ENCODE data around the gene CCDC187. TPM values are rescaled to one million over a fixed set of nuclear protein-coding genes. Genes with fewer than 3 reads are reported as not detected.
"Not testable (repeated sequence)": the region's sequence is repeated elsewhere in the genome, so short reads cannot be mapped to it uniquely, and the experiment has no call there.

Gene CCDC187
- under 0.01 TPM for total RNA-seq

DNA sequence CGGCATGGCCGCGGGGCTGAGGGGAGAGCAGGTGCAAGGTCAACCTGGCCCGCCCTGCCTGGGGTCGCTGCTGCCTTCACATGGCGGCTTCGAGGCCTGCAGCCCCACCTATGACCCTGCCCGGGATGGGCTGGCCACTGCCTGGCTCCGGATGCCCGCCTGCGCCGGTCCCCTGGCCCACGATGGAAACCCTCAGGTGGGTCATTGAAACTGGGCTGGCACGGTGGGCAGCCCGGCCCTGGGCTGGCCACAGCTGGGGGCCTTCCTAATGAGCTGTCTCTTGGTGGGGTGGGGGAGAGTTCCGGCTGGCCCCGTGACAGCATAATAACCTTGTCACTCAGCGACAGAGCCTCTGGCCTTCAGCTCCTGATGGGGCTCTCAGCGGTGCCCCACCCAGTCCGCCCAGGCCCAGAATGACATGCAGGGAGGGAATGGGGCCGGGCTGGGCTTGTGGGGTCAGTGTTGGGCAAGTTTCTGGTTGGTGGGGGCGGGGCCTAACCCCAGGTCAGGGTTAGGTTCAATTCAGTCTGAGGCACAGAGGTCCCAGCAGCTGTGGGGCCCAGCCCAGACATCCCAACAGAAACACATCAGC, at the start of gene CCDC187:
Gene CCDC187 (minus strand): TSS at position 270 of the 592 bp plus-strand sequence. CDS start 264 bp downstream, at position 6.
- DNase-seq: no peak

- no peak for DNase-seq
These were observed 49.2 kb upstream of the CCDC187 start for GRCh38 chr9:136353088-136353487.

GRCh38 chr9:136352682-136353081, 48.8 kb upstream of the CCDC187 start:
- DNase-seq: no peak

DNA sequence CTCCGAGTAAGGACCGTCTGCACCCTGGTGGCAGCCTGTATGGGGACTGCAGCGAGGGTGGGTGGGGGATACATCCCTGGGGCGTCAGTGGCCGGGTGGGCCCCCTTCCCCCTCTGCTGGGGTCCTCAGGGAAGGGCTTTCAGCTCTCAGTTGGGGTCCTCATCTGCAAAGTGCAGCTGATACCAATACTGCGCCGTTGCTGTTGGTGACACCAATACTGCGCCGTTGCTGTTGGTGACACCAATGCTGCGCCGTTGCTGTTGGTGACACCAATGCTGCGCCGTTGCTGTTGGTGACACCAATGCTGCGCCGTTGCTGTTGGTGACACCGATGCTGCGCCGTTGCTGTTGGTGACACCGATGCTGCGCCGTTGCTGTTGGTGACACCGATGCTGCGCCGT, 48.0 kb upstream of the CCDC187 start:
- not testable (repeated sequence) for DNase-seq

DNA sequence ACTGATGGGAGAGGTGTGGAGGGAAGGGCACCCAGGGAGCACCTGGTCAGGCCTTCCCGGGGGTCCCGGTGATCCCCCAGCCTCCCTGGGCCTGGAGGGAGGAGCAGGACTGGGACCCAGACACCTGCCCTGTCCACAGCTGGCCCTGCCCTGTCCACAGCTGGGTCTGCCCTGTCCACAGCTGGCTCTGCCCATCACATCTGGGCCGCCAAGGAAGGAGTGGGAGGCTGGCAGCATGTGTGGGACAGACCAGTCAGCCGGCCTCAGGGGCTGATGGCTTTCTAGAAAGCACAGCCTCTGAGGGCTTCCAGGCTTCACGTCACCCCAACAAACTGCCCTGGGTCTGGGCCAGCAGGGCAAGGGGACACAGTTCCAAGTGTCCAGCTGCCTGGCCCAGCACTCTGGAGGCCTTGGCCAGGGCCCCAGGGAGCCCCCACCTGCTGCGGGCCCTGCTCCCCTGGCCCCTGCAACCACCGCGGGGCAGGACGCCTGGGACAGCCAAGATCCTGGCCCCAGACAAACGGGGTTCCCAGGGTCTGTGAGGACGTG, 47.4 kb upstream of the CCDC187 start:
- no peak for DNase-seq

DNA sequence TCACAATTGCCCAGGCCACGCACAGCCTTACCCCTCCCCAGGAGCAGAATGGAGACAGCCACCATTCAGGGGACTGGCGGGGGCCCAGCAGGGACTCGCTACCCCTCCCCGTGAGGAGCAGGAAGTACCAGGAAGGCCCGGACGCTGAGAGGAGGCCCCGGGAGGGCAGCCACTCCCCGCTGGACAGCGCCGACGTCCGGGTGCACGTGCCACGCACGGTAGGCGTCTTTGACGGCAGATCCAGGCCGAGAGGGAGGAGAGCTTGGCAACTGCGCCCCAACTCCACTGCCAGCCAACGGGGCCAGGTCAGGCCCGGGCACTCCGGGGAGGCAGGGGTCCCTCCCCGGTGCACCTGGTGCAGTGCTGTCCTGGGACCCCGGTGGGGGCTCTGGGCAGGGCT, 45.7 kb upstream of the CCDC187 start:
- no peak for DNase-seq

GRCh38 chr9:136348691-136349090, 44.8 kb upstream of the CCDC187 start:
- DNase-seq: no peak

- DNase-seq: no peak
These were observed 43.8 kb upstream of the CCDC187 start for GRCh38 chr9:136347472-136348256.

DNA sequence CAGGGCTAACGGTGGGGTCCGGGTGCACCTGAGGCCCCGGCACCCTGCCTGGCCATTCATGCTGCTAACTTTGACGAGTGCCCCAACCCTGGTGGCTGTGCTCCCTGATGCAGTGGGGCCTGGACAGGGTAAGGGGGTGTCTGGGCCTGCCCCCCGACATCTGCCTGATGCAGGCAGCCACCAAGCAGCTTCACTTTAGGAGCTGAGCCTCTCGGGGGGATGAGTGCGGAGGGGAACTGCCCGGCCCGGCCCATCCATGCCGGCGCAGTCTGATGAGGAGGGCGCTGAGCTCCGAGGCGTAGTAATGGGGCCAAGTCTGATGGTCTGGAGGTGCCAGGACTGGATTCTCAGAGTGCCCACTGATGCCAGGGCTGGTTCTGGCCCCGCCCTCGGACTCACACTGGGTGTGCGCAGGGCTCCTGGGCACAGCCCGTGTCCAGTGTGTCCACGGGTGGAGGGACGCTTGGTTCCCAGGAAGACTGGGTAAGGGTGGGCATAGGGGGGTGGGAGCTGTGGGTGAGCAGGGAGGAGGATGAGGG, 43.1 kb upstream of the CCDC187 start:
- no peak for DNase-seq

- no peak for DNase-seq
These were observed 42.2 kb upstream of the CCDC187 start for GRCh38 chr9:136346157-136346481.

DNA sequence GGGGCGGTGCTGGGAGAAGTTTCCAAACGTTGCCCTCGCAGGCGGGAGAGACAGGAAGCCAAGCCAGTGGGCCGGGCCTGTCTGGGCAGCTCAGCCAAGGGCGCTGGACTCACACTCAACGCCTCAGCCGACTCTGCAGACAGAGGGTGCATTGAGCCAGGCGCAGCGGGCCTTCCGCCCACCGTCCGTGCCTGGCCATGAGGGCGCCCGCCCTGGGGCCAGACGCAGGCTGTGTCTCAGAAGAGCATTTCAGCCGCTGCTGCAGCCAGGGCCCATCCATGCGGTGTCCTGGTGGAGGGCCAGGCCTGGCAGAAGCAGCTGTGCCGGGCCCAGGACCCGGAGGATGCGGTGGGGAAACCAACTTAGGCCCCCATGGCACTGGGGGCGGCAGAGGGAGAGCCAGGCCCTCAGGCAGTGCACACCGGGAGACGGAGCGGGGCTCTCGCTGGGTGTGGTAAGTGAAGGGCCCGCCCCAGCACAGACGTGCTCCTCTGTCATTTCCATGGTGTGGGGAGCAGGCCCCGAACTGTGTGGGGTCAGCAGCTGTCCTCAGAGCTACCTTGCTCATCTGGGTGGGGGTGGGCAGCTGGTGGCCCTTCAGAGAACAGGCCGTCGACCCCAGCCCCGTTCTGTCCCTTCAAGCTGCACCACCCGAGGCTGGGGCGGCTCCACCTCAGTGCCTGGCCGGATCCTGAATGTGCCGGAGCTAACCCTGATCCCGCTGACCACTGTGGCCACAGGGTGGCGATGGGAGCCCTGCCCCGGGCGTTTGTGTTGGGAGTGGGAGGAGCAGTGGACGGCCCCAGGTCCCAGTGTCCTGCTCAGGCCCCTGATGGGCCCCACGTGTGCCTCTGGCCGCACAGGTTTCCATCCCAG, 41.6 kb upstream of the CCDC187 start:
- DNase-seq: peak; percentile 72

DNA sequence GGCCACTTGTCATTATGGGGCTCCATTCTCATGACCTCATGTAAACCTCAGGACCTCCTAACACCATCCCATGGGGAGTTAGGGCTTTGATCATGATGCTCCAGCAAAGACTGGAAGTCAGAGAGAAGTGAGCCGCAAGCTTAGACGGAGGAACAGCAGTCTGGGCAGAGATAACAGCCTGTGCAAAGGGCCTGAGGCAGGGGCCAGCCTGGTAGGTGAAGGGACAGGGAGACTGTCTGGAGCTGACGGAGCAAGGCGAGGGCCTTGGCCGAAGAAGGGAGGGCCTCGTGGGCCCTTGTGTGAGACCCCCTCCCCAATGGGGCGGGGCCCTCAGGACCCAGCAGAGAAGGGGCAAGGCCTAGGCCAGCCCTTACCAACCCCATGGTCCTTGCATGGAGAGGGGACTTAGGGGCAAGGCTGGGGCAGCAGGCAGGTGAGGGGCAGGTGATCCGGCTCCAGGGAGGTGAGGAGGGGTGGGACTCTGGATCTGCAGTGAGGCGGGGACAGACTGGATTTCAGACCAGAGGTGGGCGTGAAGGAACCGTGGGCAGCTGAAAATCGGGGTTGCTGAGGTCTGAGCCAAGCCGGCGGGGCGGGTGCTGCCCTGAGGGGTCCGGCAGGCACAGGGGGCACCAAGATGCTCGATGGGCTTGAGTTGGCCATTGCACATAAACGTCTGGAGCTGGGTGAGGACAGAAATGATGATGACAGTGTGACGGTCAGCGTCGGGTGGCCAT, 40.8 kb upstream of the CCDC187 start:
- DNase-seq: no peak

- no peak for DNase-seq
These were observed 40.0 kb upstream of the CCDC187 start for GRCh38 chr9:136343884-136344269.

GRCh38 chr9:136343121-136343883, 39.4 kb upstream of the CCDC187 start:
- no peak for DNase-seq

- peak; percentile 36 for DNase-seq
These were observed 38.6 kb upstream of the CCDC187 start for GRCh38 chr9:136342181-136343120.

DNA sequence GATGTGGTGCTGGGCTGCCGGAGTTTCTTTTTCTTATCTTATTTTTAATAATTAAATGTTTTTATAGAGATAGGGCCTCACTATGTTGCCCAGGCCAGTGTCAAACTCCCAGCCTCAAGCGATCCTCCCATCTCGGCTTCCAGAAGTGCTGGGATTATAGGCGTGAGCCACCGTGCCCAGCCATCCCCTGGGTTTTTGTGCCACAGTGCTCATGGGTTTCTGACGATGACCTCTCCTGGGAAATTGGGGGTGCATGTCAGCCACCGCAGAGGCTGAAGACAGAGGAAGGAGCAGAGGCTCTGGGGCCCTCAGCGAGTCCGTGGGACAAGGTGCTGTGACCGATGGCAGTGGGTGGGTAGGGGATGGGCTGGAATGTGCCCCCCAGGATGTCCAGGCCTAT, 37.9 kb upstream of the CCDC187 start:
- no peak for DNase-seq

GRCh38 chr9:136341042-136341655, 37.3 kb upstream of the CCDC187 start:
- no peak for DNase-seq

GRCh38 chr9:136340356-136341041, 36.6 kb upstream of the CCDC187 start:
- no peak for DNase-seq

GRCh38 chr9:136339958-136340310, 36.0 kb upstream of the CCDC187 start:
- no peak for DNase-seq

All from occipital lobe (tissue), 2 donors.